K562 (cell line): ENCODE measurements around the gene MVB12B. TPM values are rescaled to one million over a fixed set of nuclear protein-coding genes. Genes with fewer than 3 reads are reported as not detected.

ENCODE experiments used
- DEAF1 ChIP-seq: fragments of 450-650 bp; formaldehyde crosslinking; IDR thresholded peaks from 2 replicates; pipeline ENCODE4 v1.4.0; 2020; ENCODE audit warnings: mild to moderate bottlenecking, moderate library complexity
- HMG20B ChIP-seq: fragments of 250-450 bp; sonication (Bioruptor Pico); IDR thresholded peaks from 2 replicates; pipeline ENCODE4 v1.5.0; 2021; ENCODE audit warnings: mild to moderate bottlenecking
- HNRNPLL ChIP-seq: fragments of 200-400 bp; formaldehyde crosslinking; IDR thresholded peaks from 2 replicates; pipeline ENCODE4 v1.6.1; 2017; ENCODE audit warnings: low read length, low read depth, mild to moderate bottlenecking; ENCODE audit not compliant: poor library complexity, severe bottlenecking
- RB1 ChIP-seq: fragments of 450-650 bp; IDR thresholded peaks from 2 replicates; pipeline ENCODE4 v1.6.1; 2017; ENCODE audit warnings: low read depth, mild to moderate bottlenecking
- RBM25 ChIP-seq: fragments of 200-400 bp; formaldehyde crosslinking; IDR thresholded peaks from 2 replicates; pipeline ENCODE4 v1.6.1; 2018; ENCODE audit warnings: low read length, low read depth, moderate library complexity; ENCODE audit not compliant: severe bottlenecking
- SMC3 ChIP-seq: conservative IDR thresholded peaks from 2 replicates; pipeline ENCODE4 v1.6.1; 2011; ENCODE audit warnings: low read depth, low read length, improper control_type of control experiment; ENCODE audit not compliant: insufficient read depth
- SREBF1 ChIP-seq: fragments of 150-350 bp; IDR thresholded peaks from 2 replicates; pipeline ENCODE4 v1.6.1; 2014; ENCODE audit warnings: antibody characterized with exemption, low read depth, low read length, borderline replicate concordance
- TEAD4 ChIP-seq, 2 experiments: sonication (generic) in 1 of 2; formaldehyde crosslinking in 1 of 2; IDR thresholded peaks; 2 replicates each; pipeline versions ENCODE4 v1.6.1 to v1.8.0; 2012 to 2022; ENCODE audit warnings: borderline replicate concordance in 1 of 2, inconsistent platforms in 1 of 2, low read length in 1 of 2, mild to moderate bottlenecking in 1 of 2, missing genetic modification reagents in 1 of 2
- ZNF507 ChIP-seq: conservative IDR thresholded peaks from 2 replicates; pipeline ENCODE4 v1.6.1; 2017; ENCODE audit warnings: missing genetic modification characterization, missing compliant biosample characterization
- polyA plus RNA-seq, 8 experiments: library from polyadenylated mRNA; depleted of rRNA in 4 of 8; stranded (reverse) in 5 of 8; unstranded in 3 of 8; fragments of >200 nt; fragmentation: Nextera tagmentation in 2 of 8; fragmentation: Illumina TruSeq in 1 of 8; extraction: Ambion mirVana in 2 of 8; extraction: Trizol in 1 of 8; gene quantifications; 2 replicates each; pipeline versions ENCODE4 v1.2.1 to v1.2.3, GENCODE V29; 2011 to 2014; ENCODE audit warnings: inconsistent platforms in 1 of 8, missing spikeins in 1 of 8
- total RNA-seq, 7 experiments: library from RNA; depleted of rRNA in 6 of 7; stranded (reverse); fragments of >200 nt in 6 of 7; fragmentation: Illumina TruSeq in 2 of 7; extraction: Trizol in 2 of 7; gene quantifications; 2 replicates each; pipeline versions ENCODE4 v1.2.1 to v1.2.3, GENCODE V29; 2011 to 2021; ENCODE audit warnings: low replicate concordance in 1 of 7

The MVB12B gene
- total and polyA plus RNA-seq, 9 of the 15 experiments (the other 6 are each of a cell fraction or from before 2014, with no cell fraction given), result not detected

- TF ChIP-seq RB1 (peak; percentile 75; the same call in 1 of the 2 replicates), ZNF507 (no peak), TEAD4 (IDR thresholded peaks at IDR 0.05; ENCODE audit: low read length) (peak; percentile 30; the same call in 1 of the 2 replicates), TEAD4 (CRISPR knock-in tag; IDR thresholded peaks at IDR 0.05; ENCODE audit: borderline replicate concordance) (no peak), RBM25 (no peak), SREBF1 (no peak), HNRNPLL (no peak), SMC3 (peak; percentile 48; the same call in 1 of the 2 replicates), DEAF1 (CRISPR knock-in tag) (peak; percentile 77; the same call in 1 of the 2 replicates), HMG20B (CRISPR knock-in tag) (no peak)
- TF ChIP-seq, all 486 proteins: peak for 8
These were observed 164.4 kb downstream of the MVB12B start (continued) for GRCh38 chr9:126490871-126491567.
